ENCODE measurements around the gene IRF2. TPM values are rescaled to one million over a fixed set of nuclear protein-coding genes. Genes with fewer than 3 reads are reported as not detected.

The IRF2 gene
- polyA plus RNA-seq, 1 donor (not counting 4 experiments of a cell fraction or from before 2014, with no cell fraction given): 23.8 TPM

DNA sequence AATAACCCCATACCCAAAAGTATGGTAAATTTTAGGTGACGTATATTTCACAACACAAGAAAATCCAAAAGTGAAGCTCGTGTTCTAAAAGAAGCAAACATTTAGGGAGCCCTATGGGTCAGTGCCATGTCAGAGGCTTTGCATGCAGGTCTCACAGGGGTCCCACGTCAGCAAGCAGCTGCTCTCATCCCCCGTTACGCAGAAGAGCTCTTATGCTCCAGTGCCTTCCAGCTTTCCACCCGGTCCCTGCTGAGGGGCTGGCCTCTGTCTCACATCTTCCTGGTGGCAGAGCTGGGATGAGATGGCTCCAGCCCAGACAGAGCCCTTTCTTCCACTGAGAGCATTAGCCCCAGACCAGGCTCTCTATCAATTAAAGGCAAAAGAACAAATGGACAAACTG is 82.0 kb downstream of the IRF2 start:
- FAIRE-seq (no peak), DNase-seq (ENCODE audit: low read depth, low spot score) (no peak)
- H3K36me3 ChIP-seq (ENCODE audit: control insufficient read depth in 2 of 2, extremely low read depth in 1 of 2, insufficient read depth in 2 of 2, low read length in 2 of 2): peaks cover 18 to 25% of the 10 kb centered on the region in 2 experiments
- H3K4me3 ChIP-seq (ENCODE audit: control insufficient read depth in 2 of 3, extremely low read depth in 1 of 3, insufficient read depth in 2 of 3, low read depth in 1 of 3, low read length in 3 of 3): no peak overlapping the region
- no peaks in the 10 kb centered on the region for H4K20me1 ChIP-seq (ENCODE audit: control insufficient read depth, extremely low read depth, insufficient read depth, low read length)
- no peaks in the 10 kb centered on the region for H3K9me3 ChIP-seq (ENCODE audit: control insufficient read depth, low read depth, low read length)
- H3K4me1 ChIP-seq (ENCODE audit: control insufficient read depth, extremely low read depth, insufficient read depth, low read length): no peaks in the 10 kb centered on the region
- no peak for TF ChIP-seq EZH2 (IDR thresholded peaks at IDR 0.05; ENCODE audit: low read length)
- TF ChIP-seq, protein P1, sequence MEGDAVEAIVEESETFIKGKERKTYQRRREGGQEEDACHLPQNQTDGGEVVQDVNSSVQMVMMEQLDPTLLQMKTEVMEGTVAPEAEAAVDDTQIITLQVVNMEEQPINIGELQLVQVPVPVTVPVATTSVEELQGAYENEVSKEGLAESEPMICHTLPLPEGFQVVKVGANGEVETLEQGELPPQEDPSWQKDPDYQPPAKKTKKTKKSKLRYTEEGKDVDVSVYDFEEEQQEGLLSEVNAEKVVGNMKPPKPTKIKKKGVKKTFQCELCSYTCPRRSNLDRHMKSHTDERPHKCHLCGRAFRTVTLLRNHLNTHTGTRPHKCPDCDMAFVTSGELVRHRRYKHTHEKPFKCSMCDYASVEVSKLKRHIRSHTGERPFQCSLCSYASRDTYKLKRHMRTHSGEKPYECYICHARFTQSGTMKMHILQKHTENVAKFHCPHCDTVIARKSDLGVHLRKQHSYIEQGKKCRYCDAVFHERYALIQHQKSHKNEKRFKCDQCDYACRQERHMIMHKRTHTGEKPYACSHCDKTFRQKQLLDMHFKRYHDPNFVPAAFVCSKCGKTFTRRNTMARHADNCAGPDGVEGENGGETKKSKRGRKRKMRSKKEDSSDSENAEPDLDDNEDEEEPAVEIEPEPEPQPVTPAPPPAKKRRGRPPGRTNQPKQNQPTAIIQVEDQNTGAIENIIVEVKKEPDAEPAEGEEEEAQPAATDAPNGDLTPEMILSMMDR (optimal IDR thresholded peaks at IDR 0.05 in 1 of 3, IDR thresholded peaks at IDR 0.05 in 1 of 3, conservative IDR thresholded peaks at IDR 0.05 in 1 of 3; ENCODE audit: extremely low read depth in 1 of 3, insufficient read depth in 2 of 3, low read length in 3 of 3): no peak
- no peaks in the 10 kb centered on the region for H3K27me3 ChIP-seq (ENCODE audit: control insufficient read depth, extremely low read depth, insufficient read depth, low read length)
- H3K79me2 ChIP-seq (ENCODE audit: control insufficient read depth, insufficient read depth, low read length): no peaks in the 10 kb centered on the region
- H2AFZ ChIP-seq (ENCODE audit: control insufficient read depth, low read length): no peak overlapping the region
- no peak overlapping the region for H3K4me2 ChIP-seq (ENCODE audit: control insufficient read depth, extremely low read depth, insufficient read depth, low read depth, low read length)
- dilution Hi-C loops (cut with MboI; ENCODE audit: extremely low pct_ligation_motif_present, low sequenced_read_pairs): no loop called here
- H3K27ac ChIP-seq (ENCODE audit: control insufficient read depth, insufficient read depth, low read length): no peak overlapping the region
- no peak overlapping the region for H3K9ac ChIP-seq (ENCODE audit: control insufficient read depth, extremely low read depth, insufficient read depth, low read length)
- H3K9me1 ChIP-seq (ENCODE audit: control insufficient read depth, extremely low read depth, insufficient read depth, low read length): no peaks in the 10 kb centered on the region

DNA sequence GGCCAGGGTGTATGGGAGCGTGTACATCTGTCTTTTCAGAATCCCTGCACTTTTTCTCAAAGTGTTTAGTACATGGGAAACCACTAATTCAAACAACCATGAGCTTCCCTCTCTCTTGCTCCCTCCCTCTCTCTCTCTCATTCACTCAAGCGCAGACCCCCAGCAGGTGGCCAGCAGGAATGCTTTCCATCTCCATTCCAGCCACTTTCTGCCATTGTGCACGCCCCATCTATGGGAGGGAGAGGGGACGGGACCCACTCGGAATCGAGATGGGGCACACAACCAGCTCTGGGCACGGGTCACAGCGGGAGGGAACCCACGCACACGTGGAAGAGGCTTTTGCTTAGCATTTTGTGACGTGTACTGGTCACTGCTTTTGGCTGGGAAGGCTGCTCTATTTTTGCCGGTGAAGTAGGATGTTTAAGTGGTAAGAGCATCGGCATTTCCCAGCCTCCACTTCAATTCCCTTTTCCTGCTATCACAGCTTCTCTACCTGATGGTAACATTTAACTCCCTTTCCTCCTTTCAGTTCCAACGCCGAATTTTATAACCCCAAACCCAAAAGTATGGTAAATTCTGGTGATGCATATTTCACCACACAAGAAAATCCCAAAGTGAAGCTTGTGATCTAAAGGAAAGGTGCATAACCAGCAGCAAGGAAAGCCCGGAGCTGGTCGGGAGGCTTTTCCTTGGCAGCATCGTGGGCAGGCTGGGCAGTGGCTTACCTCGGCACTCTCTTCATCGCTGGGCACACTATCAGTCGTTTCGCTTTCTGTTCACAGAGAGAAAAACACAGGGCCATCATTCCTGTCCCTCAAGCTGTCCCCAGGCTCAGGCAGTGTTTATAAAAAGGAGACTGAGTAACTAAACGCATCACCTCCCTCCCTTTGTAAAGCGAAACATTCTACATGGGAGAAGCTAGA is 84.1 kb downstream of the IRF2 start:
- H3K27me3 ChIP-seq (ENCODE audit: control insufficient read depth, extremely low read depth, insufficient read depth, low read length): no peaks in the 10 kb centered on the region
- H3K4me2 ChIP-seq (ENCODE audit: control insufficient read depth, extremely low read depth, insufficient read depth, low read depth, low read length): no peak overlapping the region
- FAIRE-seq: no peak
- H3K9me3 ChIP-seq (ENCODE audit: control insufficient read depth, low read depth, low read length): no peaks in the 10 kb centered on the region
- no peak for DNase-seq (ENCODE audit: low read depth, low spot score)
- dilution Hi-C loops (cut with MboI; ENCODE audit: extremely low pct_ligation_motif_present, low sequenced_read_pairs): no loop called here
- H3K4me3 ChIP-seq (ENCODE audit: control insufficient read depth in 2 of 3, extremely low read depth in 1 of 3, insufficient read depth in 2 of 3, low read depth in 1 of 3, low read length in 3 of 3): no peak overlapping the region
- TF ChIP-seq, protein P1 (optimal IDR thresholded peaks at IDR 0.05 in 1 of 3, IDR thresholded peaks at IDR 0.05 in 1 of 3, conservative IDR thresholded peaks at IDR 0.05 in 1 of 3; ENCODE audit: extremely low read depth in 1 of 3, insufficient read depth in 2 of 3, low read length in 3 of 3): no peak
- no peak for TF ChIP-seq EZH2 (IDR thresholded peaks at IDR 0.05; ENCODE audit: low read length)
- H3K36me3 ChIP-seq (ENCODE audit: control insufficient read depth in 2 of 2, extremely low read depth in 1 of 2, insufficient read depth in 2 of 2, low read length in 2 of 2): peaks cover 18 to 28% of the 10 kb centered on the region in 2 experiments
- no peaks in the 10 kb centered on the region for H3K9me1 ChIP-seq (ENCODE audit: control insufficient read depth, extremely low read depth, insufficient read depth, low read length)
- H3K27ac ChIP-seq (ENCODE audit: control insufficient read depth, insufficient read depth, low read length): no peak overlapping the region
- H3K79me2 ChIP-seq (ENCODE audit: control insufficient read depth, insufficient read depth, low read length): no peaks in the 10 kb centered on the region
- H3K9ac ChIP-seq (ENCODE audit: control insufficient read depth, extremely low read depth, insufficient read depth, low read length): no peak overlapping the region
- peaks cover 2% of the 10 kb centered on the region for H3K4me1 ChIP-seq (ENCODE audit: control insufficient read depth, extremely low read depth, insufficient read depth, low read length)
- H2AFZ ChIP-seq (ENCODE audit: control insufficient read depth, low read length): no peak overlapping the region
- no peaks in the 10 kb centered on the region for H4K20me1 ChIP-seq (ENCODE audit: control insufficient read depth, extremely low read depth, insufficient read depth, low read length)
